Measurements from ENCODE around the gene GOSR1.

GRCh38 chr17:30558686-30559545 lies 81.7 kb downstream of the GOSR1 start:
- no peak for TF ChIP-seq CTCF (IDR thresholded peaks at IDR 0.05)
- no peak for TF ChIP-seq POLR2A (IDR thresholded peaks at IDR 0.05)
- no peak for TF ChIP-seq POLR2AphosphoS5 (IDR thresholded peaks at IDR 0.05; ENCODE audit: insufficient read depth in 1 of 2, low read depth in 1 of 2)

Data from vagina (tissue), 2 donors.